ENCODE results near the gene SPRYD4. TPM values are rescaled to one million over a fixed set of nuclear protein-coding genes. Genes with fewer than 3 reads are reported as not detected.
A peak's percentile ranks its signal among the peaks of the same experiment; 100 is the strongest.

SPRYD4 gene
- total and polyA plus RNA-seq, 2 donors (not counting 1 experiment from before 2014, with no cell fraction given) = 3.7 to 7.4 TPM

- Mint-ChIP-seq H3K4me3 (peak overlapping the region; percentile 91), H3K9me3 (ENCODE audit: insufficient read depth) (no peaks in the 10 kb centered on the region), H3K27ac (no peak overlapping the region), H3K4me1 (peaks cover 19% of the 10 kb centered on the region), H3K27me3 (peaks cover 13% of the 10 kb centered on the region)
- no peaks in the 10 kb centered on the region for H3K79me2 ChIP-seq (ENCODE audit: control insufficient read depth, insufficient read depth, low read length)
- DNase-seq (no peak), ATAC-seq (ENCODE audit: low read depth) (no peak)
- POLR2A ChIA-PET = no interaction called here
- H3K27me3 ChIP-seq (replicated peaks in 1 of 4; ENCODE audit: control extremely low read depth in 1 of 4, control insufficient read depth in 3 of 4, insufficient read depth in 4 of 4, low read length in 3 of 4) = peaks cover 0 to 9% (median 3%) of the 10 kb centered on the region in 4 experiments
- no peaks in the 10 kb centered on the region for H4K20me1 ChIP-seq (ENCODE audit: control insufficient read depth, insufficient read depth, low read length, poor library complexity, severe bottlenecking)
- H3K9ac ChIP-seq (ENCODE audit: low read length) = no peak overlapping the region
- H2AFZ ChIP-seq (ENCODE audit: insufficient read depth, low read depth, low read length, poor library complexity, severe bottlenecking) = peak overlapping the region; percentile 96
- H3K9me3 ChIP-seq (ENCODE audit: control extremely low read depth in 1 of 3, control insufficient read depth in 2 of 3, insufficient read depth in 1 of 3, low read length in 2 of 3) = no peaks in the 10 kb centered on the region
- 93% methylated on average over 10 of the region's 12 CpGs for WGBS (ENCODE audit: insufficient coverage)
- H3K27ac ChIP-seq (ENCODE audit: low read length in 2 of 2) = no peak overlapping the region
- H3K4me1 ChIP-seq (ENCODE audit: control insufficient read depth in 2 of 2, insufficient read depth in 2 of 2, low read length in 2 of 2) = peaks cover 0 to 19% of the 10 kb centered on the region in 2 donors
- intact Hi-C loops (cut with micrococcal nuclease) = loop anchor here (5.0 kb wide), 1 partner anchor 201 kb away; the partner anchor contains the start of gene PTGES3
- no peak overlapping the region for H3K4me2 ChIP-seq (replicated peaks; ENCODE audit: low read depth, low read length, poor library complexity, severe bottlenecking)
- no peaks in the 10 kb centered on the region for H3K36me3 ChIP-seq (replicated peaks in 1 of 2; ENCODE audit: control extremely low read depth in 1 of 2, control insufficient read depth in 1 of 2, extremely low read depth in 1 of 2, insufficient read depth in 2 of 2, low read length in 1 of 2)
- CTCF ChIA-PET = no interaction called here
- no peak overlapping the region for H3K4me3 ChIP-seq (ENCODE audit: control extremely low read depth in 1 of 5, extremely low read depth in 1 of 5, insufficient read depth in 1 of 5, low read depth in 2 of 5, low read length in 4 of 5)
- no peak for TF ChIP-seq CTCF (IDR thresholded peaks at IDR 0.05)
- no peak for TF ChIP-seq EZH2 (IDR thresholded peaks at IDR 0.05; ENCODE audit: borderline replicate concordance, insufficient read depth, low read depth, low read length, poor library complexity, severe bottlenecking)
These were observed 18.3 kb downstream of the SPRYD4 start for GRCh38 chr12:56486694-56487093.

- H3K27ac Mint-ChIP-seq = peak overlapping the region; percentile 80
- peaks cover 15% of the 10 kb centered on the region for H3K27me3 Mint-ChIP-seq
These were observed 19.2 kb downstream of the SPRYD4 start for GRCh38 chr12:56487448-56488040.

More at GRCh38 chr12:56487448-56488040, 19.2 kb downstream of the SPRYD4 start:
- Histone ChIP-seq H3K9ac (ENCODE audit: low read length) (peak overlapping the region; percentile 75), H3K4me1 (ENCODE audit: control insufficient read depth in 2 of 2, insufficient read depth in 2 of 2, low read length in 2 of 2) (peaks cover 0 to 19% of the 10 kb centered on the region in 2 donors), H3K9me3 (ENCODE audit: control extremely low read depth in 1 of 3, control insufficient read depth in 2 of 3, insufficient read depth in 1 of 3, low read length in 2 of 3) (no peaks in the 10 kb centered on the region), H3K79me2 (ENCODE audit: control insufficient read depth, insufficient read depth, low read length) (no peaks in the 10 kb centered on the region), H3K27me3 (replicated peaks in 1 of 4; ENCODE audit: control extremely low read depth in 1 of 4, control insufficient read depth in 3 of 4, insufficient read depth in 4 of 4, low read length in 3 of 4) (peaks cover 0 to 9% (median 4%) of the 10 kb centered on the region in 4 experiments), H3K27ac (ENCODE audit: low read length in 2 of 2) (no peak overlapping the region), H3K4me2 (replicated peaks; ENCODE audit: low read depth, low read length, poor library complexity, severe bottlenecking) (peak overlapping the region; percentile 94), H2AFZ (ENCODE audit: insufficient read depth, low read depth, low read length, poor library complexity, severe bottlenecking) (peak overlapping the region; percentile 96), H3K36me3 (replicated peaks in 1 of 2; ENCODE audit: control extremely low read depth in 1 of 2, control insufficient read depth in 1 of 2, extremely low read depth in 1 of 2, insufficient read depth in 2 of 2, low read length in 1 of 2) (no peaks in the 10 kb centered on the region), H4K20me1 (ENCODE audit: control insufficient read depth, insufficient read depth, low read length, poor library complexity, severe bottlenecking) (no peaks in the 10 kb centered on the region), H3K4me3 (ENCODE audit: control extremely low read depth in 1 of 5, extremely low read depth in 1 of 5, insufficient read depth in 1 of 5, low read depth in 2 of 5, low read length in 4 of 5) (peak overlapping the region; percentile 26 to 79 (median 73))
- 8% methylated on average over 44 of the region's 44 CpGs for WGBS (ENCODE audit: insufficient coverage)
- POLR2A ChIA-PET = interaction anchor here (0.6 to 1.4 kb wide), 4 partner anchors 149 to 298 kb away, joined by 3 to 7 read pairs (median 4); partner anchors contain the start of gene CNPY2
- intact Hi-C loops (cut with micrococcal nuclease) = loop anchor here (1.0 to 5.0 kb wide), 4 partner anchors 19 to 200 kb away; partner anchors contain the start of genes PTGES3, SPRYD4 and TIMELESS
- Mint-ChIP-seq H3K4me1 (peaks cover 19% of the 10 kb centered on the region), H3K9me3 (ENCODE audit: insufficient read depth) (no peaks in the 10 kb centered on the region), H3K4me3 (peak overlapping the region; percentile 91)
- CTCF ChIA-PET = interaction anchor here (0.8 to 1.4 kb wide), 3 partner anchors 11 to 45 kb away, joined by 3 to 5 read pairs (median 3); no protein-coding TSS in a partner anchor
- DNase-seq (peak; percentile 57), ATAC-seq (ENCODE audit: low read depth) (peak; percentile 2)
- no peak for TF ChIP-seq EZH2 (IDR thresholded peaks at IDR 0.05; ENCODE audit: borderline replicate concordance, insufficient read depth, low read depth, low read length, poor library complexity, severe bottlenecking)
- no peak for TF ChIP-seq CTCF (IDR thresholded peaks at IDR 0.05)
